Epithelial cell of esophagus (primary cell): ENCODE measurements around the gene PIP5K1A.

Source experiments
- DNase-seq: peaks from one replicate; pipeline ENCODE4 v3.0.0; 2010; ENCODE audit warnings: low read depth
- H3K4me3 ChIP-seq: 2 replicates; pipeline ENCODE4 v1.5.1; 2011; ENCODE audit warnings: mild to moderate bottlenecking, low read length, control low read depth
- CTCF ChIP-seq: IDR thresholded peaks from 2 replicates; pipeline ENCODE4 v1.5.1; 2011; ENCODE audit warnings: low read depth, mild to moderate bottlenecking, low read length, control low read depth, inconsistent platforms; ENCODE audit not compliant: insufficient read depth; ENCODE audit errors: missing control alignments

Gene PIP5K1A

GRCh38 chr1:151237678-151238466, 39.5 kb downstream of the PIP5K1A start:
- no peak overlapping the region for H3K4me3 ChIP-seq
- TF ChIP-seq CTCF, result no peak
- no peak for DNase-seq

GRCh38 chr1:151238467-151238739, 40.1 kb downstream of the PIP5K1A start:
- DNase-seq, result peak; percentile 44
- TF ChIP-seq CTCF, result no peak
- H3K4me3 ChIP-seq, result no peak overlapping the region

GRCh38 chr1:151242442-151242841, 44.1 kb downstream of the PIP5K1A start:
- H3K4me3 ChIP-seq, result no peak overlapping the region
- DNase-seq, result no peak
- no peak for TF ChIP-seq CTCF

- TF ChIP-seq CTCF, result no peak
- H3K4me3 ChIP-seq, result no peak overlapping the region
- DNase-seq, result no peak
Measured at GRCh38 chr1:151243683-151244216, 45.4 kb downstream of the PIP5K1A start.

GRCh38 chr1:151246786-151247185, 48.4 kb downstream of the PIP5K1A start:
- no peak for TF ChIP-seq CTCF
- H3K4me3 ChIP-seq, result no peak overlapping the region
- no peak for DNase-seq

- no peak overlapping the region for H3K4me3 ChIP-seq
- peak; percentile 86 for TF ChIP-seq CTCF
- peak; percentile 84 for DNase-seq
Measured at GRCh38 chr1:151251656-151252470, 53.5 kb downstream of the PIP5K1A start.
